ENCODE results near the gene ZBTB4. TPM values are rescaled to one million over a fixed set of nuclear protein-coding genes. Genes with fewer than 3 reads are reported as not detected.

Gene ZBTB4
- total and polyA plus RNA-seq, 9 of the 15 experiments (the other 6 are each of a cell fraction or from before 2014, with no cell fraction given): 0.92 to 6.9 (median 3.3) TPM

GRCh38 chr17:7437369-7437863 lies 42.0 kb downstream of the ZBTB4 start:
- peak overlapping the region; percentile 76; the same call in 1 of the 2 replicates for H3K4me2 ChIP-seq (ENCODE audit: insufficient read depth, low read length)
- in situ Hi-C loops (cut with MboI): no loop called here
- H3K27me3 ChIP-seq (ENCODE audit: control insufficient read depth in 2 of 2, insufficient read depth in 2 of 2, low read length in 2 of 2): no peaks in the 10 kb centered on the region
- H3K4me3 ChIP-seq: no peak overlapping the region
- H2AFZ ChIP-seq (ENCODE audit: low read depth, low read length): no peak overlapping the region
- ATAC-seq: no peak
- peaks cover 3% of the 10 kb centered on the region for H3K9me1 ChIP-seq (ENCODE audit: control insufficient read depth, insufficient read depth, low read length)
- no TSS peak for BruUV-seq (replicated peaks)
- intact Hi-C loops (cut with micrococcal nuclease): loop anchor here (5.0 kb wide), 2 partner anchors 35 to 45 kb away; partner anchors contain the start of genes POLR2A, SLC35G6 and TMEM256
- POLR2A ChIA-PET: interaction anchor here (1.0 to 4.2 kb wide), 3 partner anchors 16 to 84 kb away, joined by 3 to 21 read pairs (median 3); partner anchors contain the start of gene POLR2A
- CTCF ChIA-PET (ENCODE audit: low intra/inter-chr PET ratio): no interaction called here
- DNase-seq (ENCODE audit: extremely low read depth in 1 of 4, low spot score in 3 of 4): no peak
- no peak overlapping the region for H3K27ac ChIP-seq (ENCODE audit: extremely low read depth, low read depth, low read length)
- 0 out of 2 replicates have a peak, but pooled peaks have one; percentile 6 for TF ChIP-seq C11orf30 (IDR thresholded peaks at IDR 0.05; ENCODE audit: low read depth)
- TF ChIP-seq NR1H2 (CRISPR knock-in tag; IDR thresholded peaks at IDR 0.05): no peak
- H3K4me1 ChIP-seq (replicated peaks in 1 of 2; ENCODE audit: control insufficient read depth in 2 of 2, insufficient read depth in 2 of 2, low read length in 2 of 2): peaks cover 17 to 63% of the 10 kb centered on the region in 2 experiments; a peak in 4 of 5 replicates
- peaks cover 7% of the 10 kb centered on the region; the same call in 2 of the 3 replicates for H3K79me2 ChIP-seq (ENCODE audit: control insufficient read depth, insufficient read depth, low read length)
- no peaks in the 10 kb centered on the region for H4K20me1 ChIP-seq (replicated peaks; ENCODE audit: control insufficient read depth, insufficient read depth, low read length)
- H3K36me3 ChIP-seq (ENCODE audit: control insufficient read depth, insufficient read depth, low read length): no peaks in the 10 kb centered on the region
- peak overlapping the region in 1 of 2 experiments; percentile 68; a peak in 1 of 4 replicates for H3K9ac ChIP-seq (ENCODE audit: insufficient read depth in 1 of 2, low read depth in 2 of 2, low read length in 2 of 2)
- no peaks in the 10 kb centered on the region for H3K9me3 ChIP-seq (replicated peaks; ENCODE audit: control insufficient read depth, insufficient read depth, low read depth, low read length)
- no peak for FAIRE-seq
- 58% methylated on average over 3 of the region's 31 CpGs for WGBS (ENCODE audit: insufficient coverage, low coverage, missing lambda C conversion rate)

- no peak for FAIRE-seq
- H3K27ac ChIP-seq (ENCODE audit: extremely low read depth, low read depth, low read length): peak overlapping the region; percentile 75; the same call in 2 of the 3 replicates
- POLR2A ChIA-PET: interaction anchor here (4.2 kb wide), 1 partner anchor 48 kb away, joined by 21 read pairs; the partner anchor contains the start of gene POLR2A
Observed at GRCh38 chr17:7436556-7437368, 42.7 kb downstream of the ZBTB4 start.

More at GRCh38 chr17:7436556-7437368, 42.7 kb downstream of the ZBTB4 start:
- Histone ChIP-seq H3K4me3 (peak overlapping the region; percentile 64), H3K36me3 (ENCODE audit: control insufficient read depth, insufficient read depth, low read length) (no peaks in the 10 kb centered on the region), H4K20me1 (replicated peaks; ENCODE audit: control insufficient read depth, insufficient read depth, low read length) (no peaks in the 10 kb centered on the region), H3K27me3 (ENCODE audit: control insufficient read depth in 2 of 2, insufficient read depth in 2 of 2, low read length in 2 of 2) (no peaks in the 10 kb centered on the region), H3K9me3 (replicated peaks; ENCODE audit: control insufficient read depth, insufficient read depth, low read depth, low read length) (no peaks in the 10 kb centered on the region), H3K4me2 (ENCODE audit: insufficient read depth, low read length) (peak overlapping the region; percentile 90), H2AFZ (ENCODE audit: low read depth, low read length) (no peak overlapping the region), H3K4me1 (replicated peaks in 1 of 2; ENCODE audit: control insufficient read depth in 2 of 2, insufficient read depth in 2 of 2, low read length in 2 of 2) (peaks cover 17 to 60% of the 10 kb centered on the region in 2 experiments; a peak in 4 of 5 replicates), H3K9ac (ENCODE audit: insufficient read depth in 1 of 2, low read depth in 2 of 2, low read length in 2 of 2) (peak overlapping the region; percentile 64 to 90), H3K79me2 (ENCODE audit: control insufficient read depth, insufficient read depth, low read length) (peaks cover 7% of the 10 kb centered on the region; the same call in 2 of the 3 replicates), H3K9me1 (ENCODE audit: control insufficient read depth, insufficient read depth, low read length) (peaks cover 2% of the 10 kb centered on the region)
- BruUV-seq (replicated peaks): no TSS peak
- intact Hi-C loops (cut with micrococcal nuclease) (loop anchor here (5.0 kb wide), 2 partner anchors 34 to 46 kb away; partner anchors contain the start of genes POLR2A, SLC35G6 and TMEM256), in situ Hi-C loops (cut with MboI) (no loop called here)
- CTCF ChIA-PET (ENCODE audit: low intra/inter-chr PET ratio): no interaction called here
- ATAC-seq (no peak), DNase-seq (ENCODE audit: extremely low read depth in 1 of 4, low spot score in 3 of 4) (no peak)
- 96% methylated on average over 14 of the region's 92 CpGs for WGBS (ENCODE audit: insufficient coverage, low coverage, missing lambda C conversion rate)
- TF ChIP-seq CREM (IDR thresholded peaks at IDR 0.05; ENCODE audit: low read depth) (0 out of 2 replicates have a peak, but pooled peaks have one; percentile 9), ATF3 (IDR thresholded peaks at IDR 0.05) (peak; percentile 34; the same call in 1 of the 2 replicates), ATF3 (CRISPR knock-in tag; conservative IDR thresholded peaks at IDR 0.05) (no peak), EGR1 (conservative IDR thresholded peaks at IDR 0.05) (no peak), ZNF134 (CRISPR knock-in tag; conservative IDR thresholded peaks at IDR 0.05) (no peak)
